Right lobe of liver (tissue), 6 donors: Measurements from ENCODE around the gene DSCAM. TPM values are rescaled to one million over a fixed set of nuclear protein-coding genes. Genes with fewer than 3 reads are reported as not detected.

Experiments
- ATAC-seq, 4 donors: fragments of 200-7000 bp; cut with Tn5 transposase; one replicate each; pipeline ENCODE4 v1.9.1; 2020; ENCODE audit warnings: mild to moderate bottlenecking in 4 of 4, moderate library complexity in 4 of 4
- DNase-seq, 3 donors: peaks; one replicate each; pipeline ENCODE4 v3.0.0-alpha.2; 2020
- H3K27ac ChIP-seq, 3 donors: fragments of 200-600 bp; one replicate each; pipeline ENCODE4 v1.8.0; 2022
- H3K27me3 ChIP-seq, 2 donors: fragments of 200-600 bp; one replicate each; pipeline ENCODE4 v1.8.0; 2022
- H3K36me3 ChIP-seq, 4 donors: fragments of 200-600 bp; sonication (generic) in 1 of 4; one replicate each; pipeline versions ENCODE4 v1.5.1 to v1.8.0; 2017 to 2022; ENCODE audit warnings: control low read depth in 1 of 4
- H3K4me1 ChIP-seq, 4 donors: fragments of 200-600 bp; sonication (generic) in 1 of 4; one replicate each; pipeline versions ENCODE4 v1.5.1 to v1.8.0; 2017 to 2022; ENCODE audit warnings: control low read depth in 1 of 4
- H3K4me3 ChIP-seq, 3 donors: fragments of 200-600 bp; one replicate each; pipeline ENCODE4 v1.8.0; 2022
- H3K9me3 ChIP-seq, 4 donors: fragments of 200-600 bp; sonication (generic) in 1 of 4; one replicate each; pipeline versions ENCODE4 v1.5.1 to v1.8.0; 2017 to 2022; ENCODE audit warnings: control low read depth in 1 of 4
- POLR2A ChIP-seq: fragments of 450-650 bp; IDR thresholded peaks from one replicate; pipeline ENCODE4 v1.6.1; 2017; ENCODE audit warnings: antibody characterized with exemption, mild to moderate bottlenecking
- WGBS: methylation state at CpG from one replicate; pipeline ENCODE4 v1.1.6; 2018; ENCODE audit warnings: low coverage, low lambda C conversion rate; ENCODE audit not compliant: insufficient coverage; ENCODE audit errors: missing lambda C conversion rate; 5-methylcytosine and 5-hydroxymethylcytosine counted together
- intact Hi-C, 2 donors: fragments of 100-400 bp; cut with DNase I; formaldehyde crosslinking; loops; one replicate each; pipeline versions ENCODE4 v1.11.2 to v1.14.1; 2022
- total RNA-seq, 6 experiments: library from RNA; depleted of rRNA in 2 of 6; stranded (reverse); fragments of >200 nt in 2 of 6; fragmentation: NEBNext Ultra II Directional in 3 of 6; extraction: Animal tissue kit (Norgen Biotek cat#: 25700) in 3 of 6; gene quantifications; one replicate each; pipeline versions ENCODE4 v1.1.0 to v1.2.4, GENCODE V29; 2016 to 2023
- TF ChIP-seq, protein P1 (sequence below), 4 donors: fragments of 200-600 bp in 3 of 4; fragments of 450-650 bp in 1 of 4; IDR thresholded peaks; one replicate each; pipeline versions ENCODE4 v1.5.1 to v1.8.0; 2016 to 2022; ENCODE audit warnings: antibody characterized with exemption in 4 of 4, mild to moderate bottlenecking in 2 of 4
- donor health status: DM: no; HTN: yes; CAD: no.
- donor health status: DM: no; HTN: no; CAD: no.
- donor health status: DM: no; HTN: no; CAD: no.
- donor health status: DM: no; HTN: yes; CAD: no.
- donor health status: DM: no; HTN: yes; CAD: no.

The DSCAM gene
- total RNA-seq, 6 experiments from 2014 or later, result 0.04 to 0.16 (median 0.06) TPM; not detected in 2

- Histone ChIP-seq H3K27me3 (peaks cover 0 to 7% of the 10 kb centered on the region in 2 donors), H3K4me1 (no peaks in the 10 kb centered on the region), H3K27ac (no peak overlapping the region), H3K9me3 (no peaks in the 10 kb centered on the region), H3K4me3 (no peak overlapping the region), H3K36me3 (no peaks in the 10 kb centered on the region)
- ATAC-seq (no peak), DNase-seq (no peak)
- TF ChIP-seq, protein P1, sequence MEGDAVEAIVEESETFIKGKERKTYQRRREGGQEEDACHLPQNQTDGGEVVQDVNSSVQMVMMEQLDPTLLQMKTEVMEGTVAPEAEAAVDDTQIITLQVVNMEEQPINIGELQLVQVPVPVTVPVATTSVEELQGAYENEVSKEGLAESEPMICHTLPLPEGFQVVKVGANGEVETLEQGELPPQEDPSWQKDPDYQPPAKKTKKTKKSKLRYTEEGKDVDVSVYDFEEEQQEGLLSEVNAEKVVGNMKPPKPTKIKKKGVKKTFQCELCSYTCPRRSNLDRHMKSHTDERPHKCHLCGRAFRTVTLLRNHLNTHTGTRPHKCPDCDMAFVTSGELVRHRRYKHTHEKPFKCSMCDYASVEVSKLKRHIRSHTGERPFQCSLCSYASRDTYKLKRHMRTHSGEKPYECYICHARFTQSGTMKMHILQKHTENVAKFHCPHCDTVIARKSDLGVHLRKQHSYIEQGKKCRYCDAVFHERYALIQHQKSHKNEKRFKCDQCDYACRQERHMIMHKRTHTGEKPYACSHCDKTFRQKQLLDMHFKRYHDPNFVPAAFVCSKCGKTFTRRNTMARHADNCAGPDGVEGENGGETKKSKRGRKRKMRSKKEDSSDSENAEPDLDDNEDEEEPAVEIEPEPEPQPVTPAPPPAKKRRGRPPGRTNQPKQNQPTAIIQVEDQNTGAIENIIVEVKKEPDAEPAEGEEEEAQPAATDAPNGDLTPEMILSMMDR (IDR thresholded peaks at IDR 0.05), result no peak
- no peak for TF ChIP-seq POLR2A
- intact Hi-C loops, result no loop called here
- WGBS, result 32% methylated on average over 8 of the region's 9 CpGs
These were observed 206.6 kb downstream of the DSCAM start for GRCh38 chr21:40640266-40640789.

GRCh38 chr21:40639616-40640194, 207.3 kb downstream of the DSCAM start:
- 64% methylated on average over 6 of the region's 6 CpGs for WGBS
- DNase-seq (no peak), ATAC-seq (no peak)
- H3K4me3 ChIP-seq, result no peak overlapping the region
- H3K27ac ChIP-seq, result no peak overlapping the region
- TF ChIP-seq POLR2A, result no peak
- TF ChIP-seq, protein P1 (IDR thresholded peaks at IDR 0.05), result no peak
- H3K27me3 ChIP-seq, result peaks cover 0 to 7% of the 10 kb centered on the region in 2 donors
- no peaks in the 10 kb centered on the region for H3K9me3 ChIP-seq
- no peaks in the 10 kb centered on the region for H3K36me3 ChIP-seq
- intact Hi-C loops, result no loop called here
- no peaks in the 10 kb centered on the region for H3K4me1 ChIP-seq

DNA sequence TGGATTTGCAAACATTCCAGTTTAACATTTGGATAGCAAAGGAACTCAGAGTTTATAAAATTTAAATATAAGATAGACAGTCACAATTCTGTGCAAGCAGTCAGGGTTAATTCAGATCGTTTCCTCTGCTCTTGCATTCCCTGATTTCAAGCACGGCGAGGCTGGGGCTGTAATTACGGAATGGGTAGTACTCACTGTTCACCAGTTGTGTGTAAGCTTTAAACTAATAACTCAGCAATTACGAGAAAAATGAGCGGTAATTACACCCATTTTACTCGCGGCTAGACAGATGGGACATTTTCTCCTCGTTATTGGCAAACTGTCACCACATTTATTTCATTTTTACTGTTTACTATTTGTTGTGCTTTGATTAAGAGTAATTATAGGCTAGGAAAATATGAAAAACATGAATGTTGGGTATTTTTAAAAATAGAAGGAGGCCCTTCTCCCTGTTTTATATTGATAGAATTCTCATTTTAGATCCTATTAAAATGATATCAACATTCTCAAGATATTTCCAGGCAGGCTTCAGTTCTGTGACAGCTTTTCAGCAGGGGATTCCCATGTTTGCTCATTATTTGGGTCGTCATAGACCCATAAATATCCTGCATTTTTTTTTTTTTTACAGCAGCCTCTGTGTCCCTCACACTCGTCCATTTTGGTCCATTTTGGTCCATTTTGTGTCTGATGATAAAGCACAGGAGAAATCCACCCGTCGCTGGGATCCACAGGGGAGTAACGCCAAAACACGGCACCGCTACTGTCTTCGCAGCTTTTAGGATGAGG, 208.3 kb downstream of the DSCAM start:
- 81% methylated on average over 17 of the region's 17 CpGs for WGBS
- intact Hi-C loops, result no loop called here
- no peak for TF ChIP-seq POLR2A
- TF ChIP-seq, protein P1 (IDR thresholded peaks at IDR 0.05), result no peak
- H3K36me3 ChIP-seq, result no peaks in the 10 kb centered on the region
- H3K27ac ChIP-seq, result no peak overlapping the region
- DNase-seq (no peak), ATAC-seq (no peak)
- peaks cover 0 to 7% of the 10 kb centered on the region in 2 donors for H3K27me3 ChIP-seq
- H3K4me3 ChIP-seq, result no peak overlapping the region
- no peaks in the 10 kb centered on the region for H3K4me1 ChIP-seq
- no peaks in the 10 kb centered on the region for H3K9me3 ChIP-seq

DNA sequence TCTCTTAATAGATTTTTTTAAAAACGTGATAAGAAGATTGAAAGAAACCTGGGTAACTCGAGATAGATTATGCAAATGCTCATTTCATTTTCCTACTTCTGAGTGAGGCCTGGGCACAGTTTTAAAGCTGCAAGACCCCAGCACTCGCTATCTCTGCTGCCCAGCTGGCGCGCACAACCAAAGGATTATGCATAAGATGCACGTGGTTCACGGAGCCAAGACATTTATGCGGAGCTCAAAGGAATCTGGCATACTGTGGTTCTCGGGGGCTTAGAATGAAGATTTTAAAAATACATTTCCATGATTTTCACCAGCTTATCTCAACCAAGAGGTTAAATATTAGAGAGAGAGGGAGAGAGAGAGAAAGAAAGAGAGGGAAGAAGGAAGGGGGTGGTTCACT, 210.9 kb downstream of the DSCAM start:
- peaks cover 0 to 7% of the 10 kb centered on the region in 2 donors for H3K27me3 ChIP-seq
- WGBS, result 76% methylated on average over 9 of the region's 9 CpGs
- H3K27ac ChIP-seq, result no peak overlapping the region
- intact Hi-C loops, result no loop called here
- no peaks in the 10 kb centered on the region for H3K9me3 ChIP-seq
- TF ChIP-seq, protein P1 (IDR thresholded peaks at IDR 0.05), result no peak
- TF ChIP-seq POLR2A, result no peak
- no peaks in the 10 kb centered on the region for H3K4me1 ChIP-seq
- no peak for DNase-seq
- no peak overlapping the region for H3K4me3 ChIP-seq
- ATAC-seq, result no peak
- no peaks in the 10 kb centered on the region for H3K36me3 ChIP-seq
